ENCODE results near the gene AGTRAP. TPM values are rescaled to one million over a fixed set of nuclear protein-coding genes. Genes with fewer than 3 reads are reported as not detected.

The AGTRAP gene
- total and polyA plus RNA-seq, 9 of the 15 experiments (the other 6 are each of a cell fraction or from before 2014, with no cell fraction given): 26.8 to 105 (median 57.5) TPM

GRCh38 chr1:11794446-11795237, 58.7 kb downstream of the AGTRAP start (continued):
- TF ChIP-seq GMEB1 (CRISPR knock-in tag; IDR thresholded peaks at IDR 0.05): no peak
- TF ChIP-seq TCFL5 (CRISPR knock-in tag; conservative IDR thresholded peaks at IDR 0.05): no peak
- TF ChIP-seq BRD9 (IDR thresholded peaks at IDR 0.05; ENCODE audit: low read depth, partially characterized antibody): no peak
- TF ChIP-seq ZNF589 (CRISPR knock-in tag; IDR thresholded peaks at IDR 0.05; ENCODE audit: low read depth): no peak
- TF ChIP-seq PKNOX1 (IDR thresholded peaks at IDR 0.05): no peak
- TF ChIP-seq ZNF444 (CRISPR knock-in tag; IDR thresholded peaks at IDR 0.05): no peak
- no peak for TF ChIP-seq CREB5 (CRISPR knock-in tag; IDR thresholded peaks at IDR 0.05)
- no peak for TF ChIP-seq ZNF561 (CRISPR knock-in tag; conservative IDR thresholded peaks at IDR 0.05)
- TF ChIP-seq ZKSCAN3 (CRISPR knock-in tag; IDR thresholded peaks at IDR 0.05): no peak
